Bronchial epithelial cell (primary cell): ENCODE measurements around the gene NXN. TPM values are rescaled to one million over a fixed set of nuclear protein-coding genes. Genes with fewer than 3 reads are reported as not detected.
A peak's percentile ranks its signal among the peaks of the same experiment; 100 is the strongest.

Experiments
- DNase-seq: peaks from one replicate; pipeline ENCODE4 v3.0.0-alpha.2; 2010; ENCODE audit warnings: low read depth
- FAIRE-seq: peaks from 2 replicates; lab custom pipeline; 2011; peaks lifted over from hg19 to GRCh38; lab: Jason Lieb, UNC
- H3K27me3 ChIP-seq: 2 replicates; pipeline ENCODE4 v1.5.1; 2011; ENCODE audit warnings: low read length; ENCODE audit not compliant: control insufficient read depth, insufficient read depth
- H3K36me3 ChIP-seq: 2 replicates; pipeline ENCODE4 v1.5.1; 2011; ENCODE audit warnings: low read length; ENCODE audit not compliant: control insufficient read depth, insufficient read depth
- H3K4me3 ChIP-seq: 2 replicates; pipeline ENCODE4 v1.5.1; 2011; ENCODE audit warnings: mild to moderate bottlenecking, low read depth, low read length, control low read depth
- total RNA-seq: library from RNA; depleted of rRNA; stranded (reverse); fragments of >200 nt; gene quantifications from 2 replicates; pipeline ENCODE4 v1.2.1, GENCODE V29; 2014
- TF ChIP-seq, protein P1 (sequence below): IDR thresholded peaks from 2 replicates; pipeline ENCODE4 v1.5.1; 2011; ENCODE audit warnings: mild to moderate bottlenecking, moderate library complexity, low read length, control low read depth, inconsistent platforms; ENCODE audit not compliant: insufficient read depth, severe bottlenecking

Gene NXN
- total RNA-seq, 1 donor from 2014 or later = 70.3 TPM

DNA sequence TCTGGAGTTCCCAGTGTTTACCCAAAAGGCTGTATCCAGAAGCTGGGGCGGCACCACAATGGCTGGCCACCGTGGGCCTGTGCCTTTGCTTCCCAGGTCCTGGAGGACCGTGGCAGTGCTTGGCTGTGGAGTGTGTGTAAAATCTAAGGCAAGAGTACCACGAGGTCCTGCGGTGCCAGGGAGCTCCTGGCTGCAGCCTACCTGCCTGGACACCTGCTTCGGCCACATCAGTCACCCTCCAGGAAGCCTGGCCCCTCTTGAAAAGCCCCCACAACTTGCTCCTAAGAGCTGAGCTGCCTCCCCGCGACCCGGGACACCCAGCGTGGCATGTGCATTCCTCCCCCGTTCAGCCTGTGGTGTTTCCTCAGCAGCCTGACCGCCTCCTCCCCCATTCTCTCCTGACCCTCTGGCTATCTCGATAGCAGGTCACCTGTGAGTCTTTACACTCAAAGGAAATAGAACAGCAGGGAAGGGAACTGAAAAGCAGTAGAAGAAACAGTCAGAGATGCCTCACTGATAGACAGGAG is 25.3 kb upstream of the NXN start:
- FAIRE-seq = peak; percentile 76
- Histone ChIP-seq H3K27me3 (no peaks in the 10 kb centered on the region), H3K36me3 (peaks cover 30% of the 10 kb centered on the region), H3K4me3 (no peak overlapping the region)
- TF ChIP-seq, protein P1, sequence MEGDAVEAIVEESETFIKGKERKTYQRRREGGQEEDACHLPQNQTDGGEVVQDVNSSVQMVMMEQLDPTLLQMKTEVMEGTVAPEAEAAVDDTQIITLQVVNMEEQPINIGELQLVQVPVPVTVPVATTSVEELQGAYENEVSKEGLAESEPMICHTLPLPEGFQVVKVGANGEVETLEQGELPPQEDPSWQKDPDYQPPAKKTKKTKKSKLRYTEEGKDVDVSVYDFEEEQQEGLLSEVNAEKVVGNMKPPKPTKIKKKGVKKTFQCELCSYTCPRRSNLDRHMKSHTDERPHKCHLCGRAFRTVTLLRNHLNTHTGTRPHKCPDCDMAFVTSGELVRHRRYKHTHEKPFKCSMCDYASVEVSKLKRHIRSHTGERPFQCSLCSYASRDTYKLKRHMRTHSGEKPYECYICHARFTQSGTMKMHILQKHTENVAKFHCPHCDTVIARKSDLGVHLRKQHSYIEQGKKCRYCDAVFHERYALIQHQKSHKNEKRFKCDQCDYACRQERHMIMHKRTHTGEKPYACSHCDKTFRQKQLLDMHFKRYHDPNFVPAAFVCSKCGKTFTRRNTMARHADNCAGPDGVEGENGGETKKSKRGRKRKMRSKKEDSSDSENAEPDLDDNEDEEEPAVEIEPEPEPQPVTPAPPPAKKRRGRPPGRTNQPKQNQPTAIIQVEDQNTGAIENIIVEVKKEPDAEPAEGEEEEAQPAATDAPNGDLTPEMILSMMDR = no peak
- DNase-seq = no peak

DNA sequence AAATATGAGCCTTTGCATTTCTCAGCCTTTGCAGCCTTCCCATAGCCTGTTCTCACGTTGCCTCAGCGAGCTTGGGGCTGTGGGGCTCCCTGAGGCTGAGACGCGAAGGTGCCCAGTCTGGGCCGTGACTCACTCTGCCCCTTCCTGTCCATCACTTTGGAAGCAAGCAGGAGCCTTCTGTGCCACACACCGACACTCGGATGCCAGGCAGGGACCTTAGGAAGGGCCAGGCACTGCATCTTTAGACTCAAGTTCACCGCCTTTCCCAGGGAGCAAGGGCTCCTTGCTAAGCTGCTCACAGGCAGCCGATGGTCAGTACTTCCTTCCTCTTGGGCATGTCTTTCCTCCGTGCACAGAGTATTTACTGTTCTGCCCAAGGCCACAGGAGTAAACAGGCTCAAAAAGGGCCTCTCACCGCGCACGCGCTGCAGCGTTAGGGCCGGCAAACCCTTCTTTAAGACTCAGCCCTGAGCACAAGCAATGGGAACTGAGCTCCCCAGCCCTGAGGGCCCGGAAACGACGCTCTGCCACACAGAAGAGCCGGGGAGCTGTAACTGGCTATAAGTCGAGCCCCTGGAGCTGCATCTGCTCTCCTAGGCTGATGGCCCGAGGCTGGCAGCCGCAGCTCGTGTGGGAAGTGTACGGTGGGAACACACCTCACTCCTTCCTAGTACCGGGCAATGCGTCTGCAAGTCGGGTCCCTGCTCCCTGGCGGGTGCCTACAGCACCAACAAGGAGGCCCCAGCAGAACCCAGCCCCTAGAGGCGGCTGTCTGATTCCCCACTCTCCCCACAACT is 24.6 kb upstream of the NXN start:
- H3K4me3 ChIP-seq = no peak overlapping the region
- H3K27me3 ChIP-seq = no peaks in the 10 kb centered on the region
- FAIRE-seq (no peak), DNase-seq (no peak)
- TF ChIP-seq, protein P1 = no peak
- H3K36me3 ChIP-seq = peaks cover 34% of the 10 kb centered on the region

DNA sequence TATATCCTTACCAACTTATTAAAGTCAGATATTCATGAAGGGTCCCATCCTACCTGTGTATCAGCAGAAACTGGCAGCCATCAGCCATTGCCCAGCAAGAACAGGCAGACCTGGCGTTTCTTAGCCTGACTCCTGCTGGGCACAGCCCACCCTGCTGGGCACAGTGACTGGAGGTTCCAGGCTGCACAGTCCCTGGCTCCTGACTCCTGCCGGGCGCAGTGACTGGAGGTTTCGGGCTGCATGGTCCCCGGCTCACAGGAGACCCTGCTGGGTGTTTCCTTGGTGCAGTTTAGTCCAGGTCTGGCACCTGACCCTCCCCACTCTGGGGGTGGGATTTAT is 24.0 kb upstream of the NXN start:
- FAIRE-seq (no peak), DNase-seq (no peak)
- peaks cover 33% of the 10 kb centered on the region for H3K36me3 ChIP-seq

DNA sequence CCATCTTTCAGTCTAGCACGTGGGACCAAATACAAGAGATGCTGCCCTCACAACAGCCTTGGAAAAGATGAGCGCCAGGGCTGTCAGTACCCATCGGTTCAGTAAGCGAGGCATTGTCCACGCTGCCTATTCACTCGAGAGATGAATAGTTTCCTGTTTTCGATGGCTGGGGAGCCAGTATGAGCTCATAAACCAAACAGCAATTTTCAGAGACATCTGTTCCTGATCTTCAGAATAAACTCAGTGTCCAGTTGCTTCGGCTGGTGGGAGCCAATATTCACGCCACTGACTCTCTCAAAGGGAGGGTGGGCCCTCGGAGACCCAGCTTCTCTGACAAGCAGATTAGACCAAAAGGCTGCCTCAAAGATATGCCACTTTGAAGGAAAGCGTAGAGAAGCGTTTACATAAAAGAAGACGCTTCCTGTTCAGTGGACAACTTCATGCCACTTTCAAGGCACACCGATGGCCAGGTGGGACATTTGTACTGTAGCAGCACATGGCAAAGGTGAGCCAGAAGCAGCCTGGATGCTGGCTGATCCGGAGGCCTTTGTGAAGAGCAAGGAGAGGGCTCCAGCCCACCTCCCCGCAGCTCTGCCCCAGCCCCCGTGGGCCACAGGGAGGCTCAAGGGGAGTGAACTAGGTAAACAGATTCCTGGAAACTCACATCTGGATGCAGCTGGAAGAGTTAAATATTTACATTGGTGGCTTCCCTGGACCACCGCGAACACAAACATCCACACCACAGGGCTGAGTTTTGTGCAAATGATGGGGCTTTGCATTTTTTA is 23.4 kb upstream of the NXN start:
- peaks cover 32% of the 10 kb centered on the region for H3K36me3 ChIP-seq
- H3K27me3 ChIP-seq = no peaks in the 10 kb centered on the region
- FAIRE-seq (peak; percentile 7), DNase-seq (no peak)
- TF ChIP-seq, protein P1 = no peak
- H3K4me3 ChIP-seq = no peak overlapping the region

More for the DNA sequence above, 24.0 kb upstream of the NXN start:
- H3K4me3 ChIP-seq = no peak overlapping the region
- TF ChIP-seq, protein P1 = no peak
- H3K27me3 ChIP-seq = no peaks in the 10 kb centered on the region

DNA sequence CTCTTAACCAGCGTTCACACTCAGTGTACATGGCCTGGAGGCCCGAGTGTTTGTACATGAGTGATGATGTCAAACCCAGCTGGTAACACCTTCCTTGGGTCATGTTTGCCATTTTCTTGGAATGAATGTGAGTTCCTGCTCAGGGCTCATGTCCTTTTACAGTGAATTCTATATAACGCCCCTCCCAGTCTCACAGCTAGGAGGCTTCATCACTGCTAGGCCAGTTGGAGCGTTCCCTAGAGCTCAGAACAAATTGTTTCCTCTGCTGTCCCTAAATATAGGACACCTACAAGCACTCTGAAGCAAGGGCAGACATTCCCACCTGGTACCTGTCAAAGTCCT is 22.8 kb upstream of the NXN start:
- DNase-seq (no peak), FAIRE-seq (peak; percentile 55)
- Histone ChIP-seq H3K27me3 (no peaks in the 10 kb centered on the region), H3K36me3 (peaks cover 31% of the 10 kb centered on the region), H3K4me3 (no peak overlapping the region)
- TF ChIP-seq, protein P1 = no peak
